ENCODE data around the gene GPR141.

The GPR141 gene, protein sequence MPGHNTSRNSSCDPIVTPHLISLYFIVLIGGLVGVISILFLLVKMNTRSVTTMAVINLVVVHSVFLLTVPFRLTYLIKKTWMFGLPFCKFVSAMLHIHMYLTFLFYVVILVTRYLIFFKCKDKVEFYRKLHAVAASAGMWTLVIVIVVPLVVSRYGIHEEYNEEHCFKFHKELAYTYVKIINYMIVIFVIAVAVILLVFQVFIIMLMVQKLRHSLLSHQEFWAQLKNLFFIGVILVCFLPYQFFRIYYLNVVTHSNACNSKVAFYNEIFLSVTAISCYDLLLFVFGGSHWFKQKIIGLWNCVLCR

DNA sequence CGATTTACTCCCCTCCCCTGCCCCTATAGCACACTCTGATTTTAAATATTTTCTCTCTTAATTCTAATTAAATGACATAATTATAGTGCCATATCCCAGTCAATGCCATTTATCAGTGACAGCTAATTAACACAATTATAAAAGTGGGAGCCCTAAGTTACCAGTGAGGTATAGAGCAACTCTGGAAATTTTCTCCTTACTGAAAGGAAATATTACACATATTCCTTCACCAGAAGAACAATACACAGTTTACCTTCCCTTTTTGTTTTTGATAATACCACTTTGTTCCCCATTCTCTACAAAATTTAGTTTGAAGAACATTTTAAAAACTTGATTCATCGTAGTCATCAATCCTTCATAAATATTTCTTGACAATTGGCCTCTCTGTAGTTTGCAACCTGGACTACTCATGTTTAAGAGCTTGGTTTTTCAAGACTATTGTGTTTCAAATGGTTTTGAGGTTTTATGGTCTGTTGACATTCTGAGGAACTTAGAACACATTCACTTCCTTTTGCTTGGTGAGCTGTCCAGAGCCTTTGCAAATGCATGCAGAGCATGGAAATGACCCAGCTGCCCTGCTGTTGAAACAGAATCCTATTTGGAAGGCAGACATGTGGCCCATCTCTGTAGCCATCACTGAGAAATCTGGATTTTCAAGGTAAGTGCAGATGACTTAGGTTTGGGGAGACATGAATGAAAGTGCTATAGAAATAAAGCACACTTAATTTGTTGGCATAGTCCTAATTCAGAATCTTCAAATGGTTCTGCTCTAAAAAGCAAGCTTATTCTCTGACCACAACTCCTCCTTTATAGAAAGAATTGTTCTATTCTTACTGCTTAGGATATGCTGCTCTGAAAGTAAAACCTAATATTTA lies at the start of gene GPR141:
TSS of gene GPR141 (plus strand) at position 521 of the 875 bp plus-strand sequence. CDS start 56,628 bp downstream, outside the sequence.
- no peak for DNase-seq (ENCODE audit: low read depth in 2 of 3, low spot score in 1 of 3)

DNA sequence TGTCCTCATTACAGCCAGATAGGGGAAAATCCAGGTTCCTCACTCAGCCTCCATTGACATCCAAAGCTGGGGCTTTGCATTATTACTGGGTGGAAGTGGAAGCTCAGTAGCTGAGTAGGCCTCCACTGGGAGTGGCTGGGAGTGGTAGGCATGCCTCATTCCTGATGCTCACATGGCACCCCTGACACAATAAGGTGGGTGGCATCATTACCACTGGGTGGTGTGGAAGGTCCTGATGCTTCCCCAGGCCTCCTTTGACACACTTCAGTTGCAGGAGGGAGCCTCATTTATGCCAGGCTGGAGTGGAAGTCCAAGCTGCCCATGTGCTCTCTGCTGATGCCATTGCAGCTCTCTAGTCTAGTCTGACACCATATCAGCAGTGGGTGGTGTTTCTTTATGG lies 48.2 kb upstream of the GPR141 start:
- no peak for DNase-seq (ENCODE audit: low read depth in 2 of 3, low spot score in 1 of 3)

DNA sequence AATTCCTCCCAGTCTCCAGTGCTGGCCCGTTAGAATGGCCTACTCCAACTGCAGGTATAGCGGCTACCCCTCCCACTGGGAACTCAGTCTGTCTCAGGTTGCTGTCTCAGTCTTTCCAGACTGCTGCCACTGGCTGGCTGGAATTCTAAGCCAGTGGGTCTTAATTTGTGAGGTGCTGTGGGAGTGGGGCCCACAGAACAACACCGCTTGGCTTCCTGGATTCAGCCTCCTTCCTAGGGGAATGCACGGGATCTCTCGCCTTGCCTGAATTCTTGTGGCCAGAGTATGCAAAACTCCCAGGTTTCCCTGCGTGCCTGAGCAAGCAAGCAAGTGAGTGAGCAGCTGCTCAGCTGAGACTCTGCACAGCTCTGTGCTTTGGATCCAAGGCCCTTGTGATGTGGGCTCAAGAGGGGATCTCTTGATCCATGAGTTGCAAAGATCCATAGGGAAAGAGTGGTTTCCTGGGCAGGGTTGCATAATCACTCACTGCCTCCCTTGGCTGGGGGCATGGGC lies 41.5 kb upstream of the GPR141 start:
- DNase-seq (ENCODE audit: low read depth in 2 of 3, low spot score in 1 of 3) = no peak

DNA sequence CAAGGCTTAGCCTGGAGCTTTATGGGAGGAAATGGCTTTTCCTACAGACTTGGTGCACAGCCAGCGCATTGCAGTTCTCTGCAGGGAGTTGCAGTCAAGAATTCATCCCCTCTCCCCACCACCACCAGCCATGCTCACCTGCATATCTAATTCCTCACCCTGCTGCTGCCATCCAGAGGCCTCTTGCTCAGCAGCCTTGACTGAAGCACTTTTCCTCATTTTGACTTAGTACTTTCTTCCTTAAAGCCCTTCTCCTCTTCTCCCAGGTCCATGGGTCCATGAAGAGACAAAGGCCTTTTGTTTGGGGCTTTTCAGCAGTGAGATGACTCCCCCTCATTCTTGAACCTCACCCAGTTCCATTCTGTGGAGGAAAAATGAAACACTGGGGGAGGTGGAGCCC lies 39.7 kb upstream of the GPR141 start:
- no peak for DNase-seq (ENCODE audit: low read depth in 2 of 3, low spot score in 1 of 3)

DNA sequence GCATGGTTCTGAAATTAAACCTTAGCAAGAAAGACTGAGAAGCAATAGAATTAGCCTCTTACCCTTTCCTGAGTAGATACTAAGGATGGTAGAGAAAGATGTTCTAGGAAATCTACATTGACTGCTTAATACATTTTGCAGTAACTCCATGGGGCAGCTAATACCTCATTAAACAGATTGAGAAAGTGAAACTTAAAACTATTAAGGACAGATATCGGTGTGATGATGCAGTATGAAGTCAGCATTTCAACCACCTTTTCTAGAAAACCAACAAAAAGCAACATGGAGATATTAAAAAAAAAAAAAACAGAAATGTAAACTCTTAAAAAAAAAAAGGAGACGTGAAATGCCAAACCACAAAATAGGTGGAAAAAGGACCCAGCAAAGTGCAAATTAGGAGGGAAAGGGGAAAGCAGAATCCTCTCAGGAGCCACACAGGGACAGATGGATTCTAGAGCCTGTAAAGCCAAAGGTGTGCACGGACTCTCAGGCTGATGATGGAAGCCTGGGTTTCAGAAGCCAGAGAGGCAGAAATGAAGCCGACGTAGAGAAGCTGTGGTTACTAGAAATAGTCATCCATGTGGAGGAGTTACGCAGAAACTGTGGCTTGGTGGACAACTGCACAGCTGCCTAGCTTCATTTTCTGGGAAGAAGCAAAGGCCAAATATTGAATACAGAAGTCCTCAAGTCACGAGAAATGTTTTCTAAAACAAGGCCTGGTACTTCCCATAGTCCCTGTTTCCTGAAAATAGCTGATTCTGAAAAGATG lies 38.1 kb upstream of the GPR141 start:
- no peak for DNase-seq (ENCODE audit: low read depth in 2 of 3, low spot score in 1 of 3)

DNA sequence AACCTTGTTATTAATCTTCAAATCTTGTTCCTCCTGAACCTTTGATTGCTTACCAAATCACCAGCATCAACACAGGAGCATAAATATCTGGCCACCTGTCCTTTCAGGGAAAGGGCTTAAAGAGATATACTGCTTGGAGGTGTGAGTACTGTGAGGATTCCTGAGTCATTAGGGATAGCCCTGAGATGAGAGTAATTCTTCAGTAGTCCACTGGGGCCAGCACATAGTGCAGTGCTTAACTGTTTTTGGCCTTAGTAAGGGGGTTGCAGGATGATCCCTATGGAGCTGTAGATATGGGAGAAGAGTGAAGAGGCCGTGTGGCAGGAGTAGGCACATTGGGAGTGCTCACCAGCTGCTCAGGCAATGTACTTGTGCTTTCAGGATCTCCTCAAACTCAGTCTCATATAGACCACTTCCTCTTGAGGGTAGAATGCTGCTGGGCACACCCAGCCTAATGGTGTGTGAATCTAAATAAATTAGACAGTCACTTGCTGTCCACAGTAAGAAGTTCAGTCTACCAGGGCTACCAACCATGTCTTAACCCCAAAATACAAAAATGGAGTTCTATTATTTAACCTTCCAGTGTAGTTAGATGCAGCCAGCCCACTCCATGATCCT lies 26.5 kb upstream of the GPR141 start:
- DNase-seq (ENCODE audit: low read depth in 2 of 3, low spot score in 1 of 3) = no peak

DNA sequence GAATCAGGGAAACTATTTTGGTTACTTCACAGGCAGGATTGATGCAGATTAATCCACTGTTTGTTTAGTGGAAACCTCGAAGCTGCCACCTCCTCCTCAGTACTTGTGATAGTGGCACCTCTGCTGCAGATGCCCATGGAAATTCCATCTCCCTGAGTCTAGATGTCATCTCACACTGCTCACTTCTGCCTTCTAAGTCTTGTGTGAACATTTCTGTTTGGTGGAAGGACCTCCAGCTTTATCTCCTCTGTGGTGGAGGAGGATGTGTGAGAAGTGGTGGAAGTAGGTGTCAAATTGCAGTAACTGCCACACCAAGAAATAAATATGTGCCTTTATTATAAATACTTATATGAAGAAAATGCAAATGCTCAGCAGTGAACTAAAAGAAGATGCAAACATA lies 25.8 kb upstream of the GPR141 start:
- DNase-seq (ENCODE audit: low read depth in 2 of 3, low spot score in 1 of 3) = no peak

DNA sequence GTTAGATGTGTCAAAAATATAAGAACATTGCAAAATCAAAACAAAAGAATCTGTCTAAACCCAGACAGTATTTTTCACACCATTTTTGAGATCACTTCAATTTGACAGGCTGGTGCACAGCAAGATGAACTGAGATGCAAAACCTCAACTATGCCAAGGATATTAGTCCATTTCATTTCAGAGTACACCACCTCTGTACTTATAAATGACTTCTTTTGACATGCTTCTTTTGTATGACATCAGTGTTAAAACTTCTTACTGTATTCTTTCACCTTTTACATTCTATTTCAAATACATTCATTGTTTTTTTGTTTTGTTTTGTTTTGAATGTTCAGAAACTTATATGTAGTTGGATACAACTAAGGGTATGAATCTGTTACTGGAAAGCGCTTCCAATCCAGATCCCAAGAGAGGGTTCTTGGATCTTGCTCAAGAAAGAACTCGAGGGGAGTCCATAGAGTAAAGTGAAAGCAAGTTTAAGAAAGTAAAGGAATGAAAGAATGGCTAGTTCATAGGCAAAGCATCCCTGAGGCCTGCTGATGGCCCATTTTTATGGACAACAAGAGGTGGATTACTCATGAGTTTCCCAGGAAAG lies 23.5 kb upstream of the GPR141 start:
- no peak for DNase-seq (ENCODE audit: low read depth in 2 of 3, low spot score in 1 of 3)

DNA sequence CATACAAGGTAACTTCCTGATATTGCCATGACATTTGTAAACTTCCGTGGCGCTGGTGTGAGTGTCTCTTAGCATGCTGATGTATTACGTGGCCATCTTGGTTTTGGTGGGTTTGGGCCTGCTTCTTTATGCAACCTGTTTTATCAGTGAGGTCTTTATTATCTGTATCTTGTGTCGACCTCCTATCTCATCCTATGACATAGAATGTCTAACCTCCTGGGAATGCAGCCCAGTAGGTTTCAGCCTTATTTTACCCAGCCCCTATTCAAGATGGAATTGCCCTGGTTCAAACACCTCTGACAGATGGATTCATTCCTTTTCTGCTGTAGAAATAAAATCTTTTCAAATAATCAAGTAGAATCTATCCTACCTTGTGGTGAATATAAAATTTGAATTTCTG lies 23.0 kb upstream of the GPR141 start:
- DNase-seq (ENCODE audit: low read depth in 2 of 3, low spot score in 1 of 3) = no peak

DNA sequence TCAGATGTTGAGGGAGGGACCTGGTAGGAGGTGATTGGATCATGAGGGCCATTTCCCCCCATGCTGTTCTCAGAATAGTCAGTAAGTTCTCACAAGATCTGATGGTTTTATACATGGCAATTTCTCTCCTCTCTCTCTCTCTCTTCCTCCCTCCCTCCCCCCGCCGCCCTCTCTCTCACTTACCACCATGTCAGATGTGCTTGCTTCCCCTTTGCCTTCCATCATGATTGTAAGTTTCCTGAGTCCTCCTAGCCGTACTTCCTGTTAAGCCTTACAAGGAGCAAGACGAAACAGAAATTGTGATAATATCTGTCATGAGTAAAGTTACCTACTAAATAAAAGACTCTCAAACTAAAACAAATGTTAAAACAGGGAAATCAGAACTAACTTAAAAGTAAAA lies 19.9 kb upstream of the GPR141 start:
- DNase-seq (ENCODE audit: low read depth in 2 of 3, low spot score in 1 of 3) = no peak

DNA sequence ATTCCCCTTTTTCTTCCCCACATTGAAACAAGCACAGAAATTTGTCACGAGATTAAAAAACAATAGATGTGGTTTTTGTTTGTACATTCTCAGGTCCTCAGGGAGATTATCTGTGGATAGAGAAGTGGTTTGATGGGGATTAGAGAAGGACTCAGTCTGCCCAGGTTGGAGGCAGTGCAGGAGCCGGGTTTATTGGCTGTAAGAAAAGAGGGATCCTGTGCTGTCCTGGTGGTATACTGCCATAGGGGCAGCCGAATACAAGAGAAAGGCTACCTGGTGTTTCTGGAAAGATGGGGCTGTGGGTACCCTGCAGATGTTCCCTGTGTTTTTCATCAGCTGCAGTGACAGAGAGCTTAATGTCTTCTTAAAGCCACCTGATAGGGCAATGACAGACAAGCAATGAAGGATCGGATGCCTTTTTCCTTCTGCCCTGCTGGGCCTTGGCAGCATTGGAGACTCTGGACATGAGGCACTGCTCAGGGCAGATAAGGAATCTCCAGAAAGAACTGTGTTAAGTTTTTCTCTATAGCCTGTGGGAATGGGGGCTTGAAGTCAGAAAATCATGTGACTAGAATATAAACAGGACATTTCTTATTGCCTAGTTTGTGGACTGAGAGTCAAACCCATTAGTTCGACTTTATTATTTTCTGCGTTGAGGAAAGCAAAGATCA lies 18.1 kb upstream of the GPR141 start:
- DNase-seq (ENCODE audit: low read depth in 2 of 3, low spot score in 1 of 3) = no peak

DNA sequence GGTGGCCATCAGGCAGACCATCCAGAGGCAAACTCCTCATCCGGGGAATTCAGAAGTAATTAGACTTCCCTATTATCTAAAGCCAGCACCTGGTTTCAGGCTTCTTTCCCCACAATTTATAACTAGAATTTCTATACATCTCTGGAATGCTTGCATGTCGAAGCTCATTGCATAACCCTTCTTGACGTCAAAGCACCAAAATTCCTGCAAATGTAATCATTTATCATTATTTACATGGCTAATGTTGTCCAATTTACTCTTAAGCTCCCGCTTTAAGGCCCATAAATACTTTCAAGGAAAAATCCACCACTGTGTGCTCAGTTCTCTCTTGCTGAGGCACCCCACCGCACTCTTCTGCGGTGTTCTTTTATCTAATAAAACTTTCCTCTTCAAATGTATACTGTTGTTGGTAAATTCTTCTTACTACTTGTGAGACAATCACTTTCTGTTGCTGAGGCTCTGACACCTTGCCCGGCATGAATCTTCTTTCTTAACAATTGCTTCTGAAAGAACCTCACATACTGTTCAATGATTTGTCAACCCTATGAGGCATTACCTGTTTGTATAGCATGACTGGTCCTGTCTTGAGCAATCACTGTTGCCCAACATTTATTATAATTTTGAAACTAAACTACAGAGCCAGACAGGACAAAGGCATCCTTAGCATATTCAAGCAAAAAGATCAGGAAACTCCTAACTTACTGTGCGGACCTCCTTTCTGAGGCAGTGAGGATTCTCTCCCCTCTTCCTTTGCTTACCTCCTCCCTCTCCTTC lies 17.4 kb upstream of the GPR141 start:
- no peak for DNase-seq (ENCODE audit: low read depth in 2 of 3, low spot score in 1 of 3)

DNA sequence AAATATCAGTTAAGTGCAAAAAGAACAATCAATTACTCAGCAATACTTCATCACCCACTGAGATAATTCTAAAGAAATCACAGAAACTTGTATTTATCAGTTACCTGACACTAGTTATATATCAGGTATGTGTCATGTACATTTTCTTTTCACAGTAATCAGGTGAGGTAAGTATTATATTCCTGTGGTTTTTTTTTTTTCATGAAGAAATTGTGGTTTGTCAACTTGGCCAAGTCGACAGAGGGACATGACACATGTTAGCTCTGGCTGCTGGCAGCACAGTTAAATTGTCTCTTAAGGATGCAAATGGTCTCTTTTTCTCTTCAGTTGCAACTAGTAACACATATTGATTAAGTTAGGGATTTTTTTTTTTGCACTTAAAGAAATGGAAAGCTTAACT lies 13.7 kb upstream of the GPR141 start:
- DNase-seq (ENCODE audit: low read depth in 2 of 3, low spot score in 1 of 3) = no peak

DNA sequence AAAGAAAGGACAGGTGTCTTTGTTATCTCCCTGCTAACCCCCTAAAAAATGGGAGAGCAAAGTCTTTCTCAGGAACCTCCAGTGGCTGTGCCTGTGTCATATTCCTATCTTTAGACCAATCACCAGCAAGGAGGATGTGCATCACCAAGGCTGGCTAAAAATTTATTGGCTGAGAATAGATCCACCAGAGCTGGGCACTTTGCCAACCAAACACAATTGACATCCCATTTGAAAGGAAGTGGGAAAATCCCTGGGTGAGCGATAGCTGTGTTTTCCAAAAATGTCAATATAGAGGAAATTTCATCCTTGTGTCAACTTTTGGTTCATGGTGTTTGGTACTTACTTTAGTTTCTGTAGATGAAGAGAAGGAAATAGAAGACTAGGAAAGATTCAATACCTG lies 13.1 kb upstream of the GPR141 start:
- DNase-seq (ENCODE audit: low read depth in 2 of 3, low spot score in 1 of 3) = no peak

DNA sequence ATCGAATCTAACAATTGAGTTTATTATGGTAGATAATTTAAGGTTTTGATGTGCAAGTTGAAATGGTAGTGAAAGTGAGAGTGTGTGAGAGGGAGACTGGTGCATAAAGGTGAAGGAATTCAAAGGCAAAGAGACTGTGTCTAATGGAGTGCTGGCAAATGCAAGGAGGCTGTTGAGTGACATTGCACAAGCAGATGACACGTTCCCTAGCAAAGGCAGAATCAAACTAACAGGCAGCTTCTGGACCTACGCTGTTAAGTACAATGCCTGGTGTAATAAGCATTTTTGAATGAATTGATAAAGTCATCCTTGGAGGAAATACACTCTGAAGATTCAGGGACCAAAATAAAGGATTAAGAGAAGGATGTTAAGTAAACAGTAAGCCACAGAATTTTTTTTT lies 11.7 kb upstream of the GPR141 start:
- DNase-seq (ENCODE audit: low read depth in 2 of 3, low spot score in 1 of 3) = no peak

DNA sequence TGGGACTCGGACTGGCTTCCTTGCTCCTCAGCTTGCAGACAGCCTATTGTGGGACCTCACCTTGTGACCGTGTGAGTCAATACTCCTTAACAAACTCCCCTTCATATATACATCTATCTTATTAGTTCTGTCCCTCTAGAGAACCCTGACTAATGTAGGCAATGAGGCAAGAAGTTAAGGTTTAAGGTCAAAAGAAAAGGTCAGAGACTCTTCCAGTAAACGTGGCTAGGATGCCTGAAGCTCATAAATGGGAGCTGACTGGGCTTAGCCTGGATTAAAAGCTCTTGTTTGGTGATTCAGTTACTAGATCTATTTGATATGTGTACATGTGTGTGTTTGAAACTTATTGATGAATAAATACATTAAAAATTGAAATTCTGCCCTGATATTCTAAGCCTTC lies 10.6 kb upstream of the GPR141 start:
- no peak for DNase-seq (ENCODE audit: low read depth in 2 of 3, low spot score in 1 of 3)

DNA sequence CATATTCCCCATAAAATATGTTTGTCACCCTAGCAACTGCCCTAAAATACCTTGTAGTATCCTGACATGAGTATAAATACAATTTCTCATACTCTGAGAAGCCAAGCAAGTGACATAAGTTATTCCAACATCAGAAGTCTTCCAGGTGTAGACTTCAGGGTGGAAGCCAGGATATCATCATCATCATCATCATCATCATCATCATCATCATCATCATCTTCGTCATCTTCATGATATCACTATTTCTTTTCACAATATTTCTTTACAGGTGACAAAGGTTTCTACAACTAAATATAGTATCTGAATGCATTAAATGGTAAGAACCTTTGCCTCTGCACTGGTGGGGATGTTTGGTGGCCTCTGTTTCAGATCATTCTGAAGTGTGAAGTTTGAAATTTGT lies 10.0 kb upstream of the GPR141 start:
- DNase-seq (ENCODE audit: low read depth in 2 of 3, low spot score in 1 of 3) = no peak

DNA sequence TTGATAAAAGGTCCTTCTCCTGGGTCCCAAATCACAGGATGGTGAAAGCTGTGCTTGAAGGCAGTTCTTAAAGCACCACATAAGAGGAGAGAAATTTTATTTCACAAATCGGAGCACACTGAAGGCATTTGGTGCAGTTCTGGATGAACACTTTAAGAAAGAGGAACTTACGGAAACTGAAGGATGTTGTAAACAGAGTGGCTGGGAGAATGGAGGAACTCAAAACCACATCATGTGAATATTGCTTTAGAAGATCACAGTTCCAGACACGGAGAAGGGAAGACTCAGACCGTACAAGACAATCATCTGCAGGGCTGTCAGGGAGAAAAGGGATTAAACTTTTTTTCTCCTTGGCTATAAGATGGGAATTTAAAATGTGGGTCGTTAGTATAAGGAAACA lies 9.0 kb upstream of the GPR141 start:
- DNase-seq (ENCODE audit: low read depth in 2 of 3, low spot score in 1 of 3) = no peak

DNA sequence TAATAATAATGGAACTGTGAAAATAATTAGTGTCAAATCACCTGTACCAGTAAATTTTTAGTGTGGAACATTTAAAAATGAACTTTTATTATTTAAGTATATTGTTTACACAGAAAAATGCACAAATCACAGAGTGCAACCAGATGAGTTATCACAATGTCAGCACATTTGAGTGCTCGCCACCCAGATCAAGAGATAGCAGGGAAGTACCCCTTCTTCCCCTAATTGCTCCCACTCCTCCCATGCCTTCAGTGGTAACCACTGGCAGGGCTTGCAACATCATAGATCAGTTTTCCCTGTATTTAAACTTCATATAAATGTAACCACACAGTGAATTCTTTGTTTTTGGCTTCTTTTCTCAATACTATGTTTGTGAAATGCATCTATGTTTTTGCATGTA lies 7.8 kb upstream of the GPR141 start:
- DNase-seq (ENCODE audit: low read depth in 2 of 3, low spot score in 1 of 3) = no peak

DNA sequence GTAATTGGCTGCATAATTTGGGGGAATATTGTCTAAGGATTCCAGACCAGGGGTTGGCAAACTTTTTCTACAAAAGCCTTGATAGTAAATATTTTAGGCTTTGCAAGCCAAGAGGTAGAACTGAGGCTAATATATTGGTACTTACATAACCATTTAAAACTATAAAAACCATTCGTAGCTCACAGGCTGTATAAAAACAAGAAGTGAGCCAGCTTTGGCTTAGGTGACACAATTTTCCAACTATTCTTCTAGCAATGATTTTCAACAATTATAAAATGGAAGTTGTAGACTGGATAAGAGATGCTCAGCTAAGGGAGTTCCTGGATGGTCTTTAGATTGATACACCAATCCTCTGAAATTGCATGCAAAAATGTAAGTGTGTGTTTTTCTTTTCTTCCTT lies 1.4 kb downstream of the GPR141 start:
- no peak for DNase-seq (ENCODE audit: low read depth in 2 of 3, low spot score in 1 of 3)
